GM12865 (cell line): ENCODE data around the gene PLEKHG5.
"Not testable (repeated sequence)": the region's sequence is repeated elsewhere in the genome, so short reads cannot be mapped to it uniquely, and the experiment has no call there.

Source experiments
- DNase-seq: peaks from one replicate; pipeline ENCODE4 v3.0.0; 2010; ENCODE audit warnings: low read depth
- H3K4me3 ChIP-seq: 2 replicates; pipeline ENCODE4 v1.5.1; 2011; ENCODE audit warnings: mild to moderate bottlenecking, low read depth, low read length, control low read depth
- CTCF ChIP-seq: IDR thresholded peaks from 2 replicates; pipeline ENCODE4 v1.5.1; 2011; ENCODE audit warnings: low read length, control low read depth, low read depth, inconsistent platforms; ENCODE audit not compliant: insufficient read depth; ENCODE audit errors: missing control alignments

Gene PLEKHG5

GRCh38 chr1:6438047-6438525, 53.4 kb downstream of the PLEKHG5 start:
- peak; percentile 75 for DNase-seq
- no peak overlapping the region for H3K4me3 ChIP-seq
- peak; percentile 92 for TF ChIP-seq CTCF

- H3K4me3 ChIP-seq, DNase-seq: not testable (repeated sequence)
Measured at GRCh38 chr1:6437012-6437700, 54.3 kb downstream of the PLEKHG5 start.

- not testable (repeated sequence) for H3K4me3 ChIP-seq, DNase-seq
Measured at GRCh38 chr1:6436277-6436676, 55.2 kb downstream of the PLEKHG5 start.

GRCh38 chr1:6435547-6435946, 55.9 kb downstream of the PLEKHG5 start:
- H3K4me3 ChIP-seq: no peak overlapping the region
- TF ChIP-seq CTCF: no peak
- DNase-seq: no peak

- H3K4me3 ChIP-seq: no peak overlapping the region
- TF ChIP-seq CTCF: no peak
- DNase-seq: no peak
Measured at GRCh38 chr1:6435129-6435528, 56.3 kb downstream of the PLEKHG5 start.

GRCh38 chr1:6434186-6434585, 57.3 kb downstream of the PLEKHG5 start:
- no peak overlapping the region for H3K4me3 ChIP-seq
- TF ChIP-seq CTCF: no peak
- no peak for DNase-seq

- H3K4me3 ChIP-seq, DNase-seq: not testable (repeated sequence)
Measured at GRCh38 chr1:6431645-6432579, 59.6 kb downstream of the PLEKHG5 start.

- not testable (repeated sequence) for H3K4me3 ChIP-seq, DNase-seq
Measured at GRCh38 chr1:6429660-6430411, 61.6 kb downstream of the PLEKHG5 start.

GRCh38 chr1:6428453-6428852, 63.0 kb downstream of the PLEKHG5 start:
- not testable (repeated sequence) for H3K4me3 ChIP-seq, DNase-seq
